DMS153 treated with DMSO at 0.1 percent for 48 hours (cell line): ENCODE results near the gene FAAP20.

ENCODE experiments used
- DNase-seq: peaks from one replicate; lab custom pipeline; 2025; ENCODE audit not compliant: unreplicated experiment; lab: John Stamatoyannopoulos, UW

The FAAP20 gene

DNA sequence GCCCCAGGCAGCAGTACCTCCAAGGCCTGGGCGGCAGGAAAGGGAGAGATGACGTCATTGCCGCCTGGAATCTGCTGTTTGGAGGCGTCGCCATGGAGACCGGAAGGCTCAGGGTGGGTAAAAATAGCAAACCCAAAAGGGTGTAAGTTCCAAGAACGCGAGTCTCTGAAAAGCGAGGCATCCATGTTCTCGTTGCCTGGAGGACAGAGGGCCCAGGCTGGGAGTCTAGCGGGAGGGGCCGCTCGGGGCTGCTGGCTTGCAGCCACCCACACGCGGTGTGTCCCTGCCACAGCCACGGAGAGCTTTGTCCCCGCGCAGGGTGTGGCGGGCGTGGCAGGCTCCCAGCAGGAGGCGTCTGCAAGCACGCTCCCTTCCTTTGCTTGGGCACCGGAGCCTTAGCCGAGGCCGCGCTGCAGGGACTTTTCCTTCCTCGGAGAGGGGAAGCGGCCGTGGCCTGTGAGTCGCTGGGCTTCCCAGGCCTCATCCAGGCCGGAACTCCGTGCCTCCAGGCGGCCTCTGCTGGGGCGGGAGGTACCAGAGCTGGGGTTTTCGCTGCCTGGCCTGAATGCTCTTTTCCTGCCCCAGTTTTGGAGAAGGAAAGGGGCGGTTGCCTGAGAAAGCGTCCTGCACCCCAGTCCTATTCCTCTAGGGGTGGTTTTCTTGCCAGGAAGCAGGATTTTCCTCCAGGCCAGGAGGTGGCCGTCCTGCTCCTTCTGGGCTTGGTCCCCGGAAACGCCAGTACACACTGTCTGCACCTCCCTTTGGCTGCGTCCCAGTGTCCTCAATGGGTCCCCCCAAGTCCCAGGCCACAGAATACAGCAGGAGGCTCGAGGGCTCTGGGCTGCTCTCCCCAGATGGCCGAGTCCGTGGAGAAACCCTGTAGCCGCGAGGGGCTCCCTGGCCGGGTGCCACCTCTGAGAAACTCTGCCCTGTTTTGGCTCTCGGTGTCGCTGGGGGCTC is 18.2 kb upstream of the FAAP20 start:
- DNase-seq: peak; percentile 92

DNA sequence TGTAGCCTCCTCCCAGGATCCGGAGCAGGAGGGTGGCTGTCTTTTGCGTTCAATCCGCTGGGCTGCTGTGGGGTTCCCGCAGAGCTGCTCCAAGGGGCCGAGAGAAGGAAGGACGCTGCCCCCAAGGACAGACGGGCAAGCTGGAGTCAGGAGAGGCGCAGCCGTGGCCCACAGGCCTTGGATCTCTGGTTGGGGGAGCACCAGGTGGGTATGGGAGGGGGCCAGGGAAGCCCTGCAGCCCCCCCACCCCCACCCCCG is 17.6 kb upstream of the FAAP20 start:
- no peak for DNase-seq

DNA sequence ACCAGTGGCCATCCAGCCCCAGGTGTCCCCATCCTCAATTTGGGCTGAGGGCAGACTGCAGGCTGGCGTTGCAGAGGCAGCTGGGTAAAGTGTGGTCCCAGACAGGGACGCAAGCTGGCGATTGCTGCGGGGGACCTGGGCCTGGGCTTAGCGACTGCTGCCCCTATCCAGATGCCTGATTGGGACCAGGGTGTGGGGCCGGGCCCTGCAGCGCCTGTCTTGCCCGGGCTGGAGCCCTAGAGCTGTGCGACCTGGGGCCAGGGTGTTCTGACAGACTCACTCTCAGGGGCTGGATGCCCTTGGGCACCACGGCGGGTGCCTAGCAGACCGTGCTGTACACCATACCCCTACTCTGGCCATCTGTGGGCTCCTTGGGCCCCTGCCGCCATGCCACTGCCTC is 16.2 kb upstream of the FAAP20 start:
- DNase-seq: no peak

DNA sequence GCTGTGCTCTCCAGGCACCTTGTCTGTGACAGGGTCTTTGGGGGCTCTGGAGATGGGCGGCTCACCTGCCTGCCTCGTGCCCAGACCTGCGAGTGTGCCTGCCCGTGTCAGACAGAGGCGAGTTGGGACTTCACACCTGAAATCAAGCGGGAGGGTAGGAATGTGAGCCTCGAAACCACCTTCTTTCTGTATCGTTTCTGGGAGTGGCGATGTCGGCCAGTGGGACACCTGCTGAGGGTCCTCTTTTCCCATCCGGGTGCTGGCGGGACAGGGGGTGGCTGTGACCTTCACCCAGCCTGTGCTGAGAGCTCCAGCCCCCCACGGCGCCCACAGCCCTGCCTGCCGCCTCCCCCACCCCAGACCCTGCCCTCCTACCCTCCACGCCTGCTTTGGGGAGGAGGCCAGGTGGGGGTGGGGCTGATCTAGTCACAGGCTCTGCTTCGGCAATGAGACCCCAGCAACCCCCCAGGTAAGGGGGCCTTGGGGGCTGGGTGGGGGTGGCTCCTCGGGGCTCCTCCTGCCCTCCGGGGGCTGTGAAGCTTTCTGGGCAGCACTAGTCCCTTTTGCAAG is 15.6 kb upstream of the FAAP20 start:
- DNase-seq: no peak

DNA sequence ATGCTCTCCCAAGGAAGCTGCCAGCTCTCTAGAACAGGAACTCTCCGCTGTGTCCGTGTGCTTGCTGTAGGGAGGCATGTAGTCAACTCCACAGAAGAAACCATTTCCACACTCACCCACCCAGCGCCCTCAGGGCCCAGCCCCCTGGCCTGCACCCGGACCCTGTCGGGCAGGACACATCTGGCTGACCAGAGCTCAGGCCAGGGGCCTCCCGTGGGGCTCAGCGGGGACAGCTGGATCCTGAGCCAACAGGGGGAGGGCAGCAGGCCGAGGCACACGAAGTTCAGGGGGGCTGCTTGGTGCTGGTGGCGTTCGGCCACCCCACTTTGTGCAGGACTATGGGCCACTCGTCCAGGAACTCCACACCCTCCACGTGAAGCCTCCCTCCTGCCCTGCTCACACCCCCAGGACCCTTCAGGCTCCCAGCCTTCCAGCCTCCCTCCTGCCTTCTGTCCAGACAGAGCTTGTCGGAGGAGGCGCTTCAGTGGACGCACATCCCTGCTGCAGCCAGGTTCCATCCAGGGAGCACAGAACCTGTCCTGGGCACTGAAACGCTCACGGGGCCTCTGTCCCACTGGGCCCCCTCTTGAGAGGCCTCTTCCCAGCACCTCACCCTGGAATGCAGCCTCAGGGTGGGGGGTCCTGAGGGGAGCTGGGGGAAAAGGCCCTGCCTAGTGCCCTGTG is 15.0 kb upstream of the FAAP20 start:
- no peak for DNase-seq

DNA sequence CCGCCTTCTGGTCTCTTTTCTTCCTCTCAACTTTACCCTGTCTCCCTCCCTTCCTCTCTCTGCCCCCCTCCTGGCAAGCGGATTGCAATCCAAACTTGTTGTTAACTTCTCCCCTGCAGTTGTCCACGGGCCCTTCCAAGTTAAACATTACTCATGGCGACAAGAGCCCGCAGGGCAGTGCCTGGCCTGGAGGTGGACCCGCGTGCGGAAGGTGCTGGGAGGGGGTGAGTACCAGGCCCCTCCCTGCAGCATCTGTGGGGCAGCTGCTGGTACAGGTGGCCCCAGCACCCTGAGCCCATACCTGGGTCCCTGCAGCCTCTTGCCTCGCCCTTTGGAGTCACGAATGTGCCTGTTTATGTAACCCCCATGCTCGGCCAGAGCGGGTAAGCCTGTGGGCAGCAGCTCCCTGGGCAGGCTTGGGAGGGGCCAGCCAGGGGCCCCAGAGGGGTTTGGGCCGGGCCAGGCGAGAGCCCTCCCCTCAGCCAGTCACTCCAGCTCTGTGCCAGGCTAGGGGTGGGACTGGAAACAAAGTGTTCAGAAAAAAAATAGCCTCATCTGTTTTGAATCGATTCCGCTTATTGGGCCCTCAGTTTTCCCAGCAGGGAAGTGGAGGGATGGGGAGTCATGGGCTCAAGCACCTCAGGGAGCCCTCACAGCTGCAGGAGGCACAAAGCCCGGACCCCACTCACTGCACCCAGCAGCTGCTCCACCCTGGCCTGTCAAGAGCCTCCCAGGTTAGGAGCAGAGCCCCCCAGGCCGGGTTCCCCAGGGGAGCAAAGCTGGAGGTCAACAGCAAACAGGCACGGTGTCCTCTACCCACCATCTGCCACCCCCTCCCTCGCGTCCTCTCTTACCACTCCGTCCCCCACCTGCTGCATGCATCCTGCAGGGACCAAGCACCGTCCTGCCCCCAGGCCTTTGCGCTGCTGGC is 14.0 kb upstream of the FAAP20 start:
- DNase-seq: no peak

DNA sequence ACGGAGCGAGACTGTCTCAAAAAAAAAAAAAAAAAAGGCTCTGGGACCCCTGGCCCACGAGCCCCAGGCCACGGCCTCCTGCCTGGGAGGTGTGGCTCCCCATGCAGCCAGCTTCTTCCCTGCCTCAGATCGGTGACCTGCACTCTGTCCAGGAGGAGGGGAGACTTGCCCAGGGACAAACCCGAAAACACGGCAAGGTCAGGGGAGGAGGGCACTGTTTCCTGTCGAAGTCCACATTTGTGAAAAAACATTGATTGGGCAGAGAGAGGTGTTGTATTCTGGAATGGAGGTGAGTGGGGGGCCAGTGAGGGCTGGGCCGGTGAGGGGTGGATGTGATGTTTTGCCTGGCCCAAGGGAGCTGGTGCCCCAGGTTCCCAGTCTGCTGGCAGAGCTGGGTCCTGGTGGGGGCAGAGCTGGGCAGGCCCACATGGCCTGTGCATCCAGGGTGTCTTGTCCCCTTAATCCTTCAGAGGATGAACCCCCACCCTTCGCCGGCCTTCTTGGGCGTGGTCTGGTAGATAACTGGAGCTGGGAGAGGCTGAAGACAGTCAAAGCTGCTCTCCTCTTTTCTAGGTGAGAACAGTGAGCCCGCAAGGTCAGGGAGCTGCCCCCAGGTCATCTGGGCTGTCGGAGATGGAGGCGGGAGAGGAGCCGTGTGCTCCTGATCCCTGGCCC is 12.4 kb upstream of the FAAP20 start:
- no peak for DNase-seq

DNA sequence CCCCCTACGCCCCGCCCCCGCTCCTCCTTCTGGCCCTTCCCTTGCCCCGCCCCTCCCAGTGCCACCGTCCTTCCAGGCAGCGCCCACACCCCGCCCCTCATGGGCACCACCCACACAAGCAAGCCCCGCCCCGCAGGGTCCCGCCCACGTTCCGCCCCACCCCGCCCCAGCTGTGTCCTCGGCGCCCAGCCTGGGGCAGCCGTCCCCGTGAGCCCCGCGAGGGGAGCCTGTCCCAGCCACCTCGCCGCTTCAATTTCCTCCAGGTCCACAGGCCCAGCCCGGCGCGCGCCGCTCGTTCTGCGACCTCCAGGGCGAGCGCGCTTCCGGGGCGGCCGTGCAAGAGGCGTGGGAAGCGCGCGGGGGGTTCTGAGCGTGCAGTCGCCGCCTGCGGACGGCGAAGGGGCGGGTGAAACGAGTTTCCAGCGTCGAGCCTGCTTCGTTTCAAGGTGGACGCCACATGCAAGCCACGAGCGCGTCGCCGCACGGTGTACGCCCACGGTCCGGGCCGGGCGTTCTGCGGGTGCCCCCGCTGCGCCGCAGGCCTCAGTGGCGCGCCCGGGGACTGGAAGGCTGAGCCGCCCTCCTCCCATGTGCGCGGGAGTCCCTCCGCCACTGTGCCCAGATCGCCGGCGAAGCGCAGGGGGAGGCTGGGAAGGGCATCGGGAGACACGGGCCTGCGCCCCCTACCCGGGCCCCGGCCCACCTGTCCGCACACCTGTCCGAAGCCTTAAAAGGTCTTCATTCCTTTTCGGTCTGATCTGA is 10.8 kb upstream of the FAAP20 start:
- DNase-seq: peak; percentile 93

DNA sequence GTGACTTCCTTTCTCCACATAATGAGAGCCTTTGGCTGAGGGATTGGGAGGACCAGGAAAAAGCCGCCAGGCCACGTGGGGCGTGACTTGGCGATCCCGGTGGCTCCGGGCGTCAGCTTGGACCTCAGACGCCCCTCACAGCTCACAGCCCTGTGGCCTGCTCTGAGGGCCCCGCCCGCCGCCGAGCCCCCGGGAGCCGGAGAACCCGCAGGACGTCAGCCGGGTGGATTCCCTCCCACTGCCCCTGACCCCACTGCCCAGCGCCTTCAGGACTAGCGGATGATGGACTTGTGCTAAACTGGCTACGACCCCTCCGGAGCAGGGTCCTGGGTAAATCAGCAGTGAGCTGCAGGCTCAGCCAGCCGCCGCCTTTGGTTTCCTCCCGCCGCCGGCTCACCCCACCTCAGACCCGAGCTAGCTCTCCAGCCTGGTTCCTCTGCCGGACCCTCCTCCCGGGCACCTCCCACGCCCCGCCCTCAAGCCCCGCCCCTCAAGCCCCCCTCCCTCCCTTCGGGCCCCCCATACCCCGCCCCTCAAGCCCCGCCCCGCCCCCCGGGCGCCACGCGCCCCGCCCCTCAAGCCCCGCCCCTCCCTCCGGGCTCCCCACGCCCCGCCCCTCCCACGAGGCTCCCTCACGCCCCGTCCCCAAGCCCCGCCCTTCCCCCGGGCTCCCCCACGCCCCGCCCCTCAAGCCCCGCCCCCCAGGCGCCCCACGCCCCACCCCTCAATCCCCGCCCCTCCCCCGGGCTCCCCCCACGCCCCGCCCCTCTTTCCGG is 10.0 kb upstream of the FAAP20 start:
- peak; percentile 86 for DNase-seq

DNA sequence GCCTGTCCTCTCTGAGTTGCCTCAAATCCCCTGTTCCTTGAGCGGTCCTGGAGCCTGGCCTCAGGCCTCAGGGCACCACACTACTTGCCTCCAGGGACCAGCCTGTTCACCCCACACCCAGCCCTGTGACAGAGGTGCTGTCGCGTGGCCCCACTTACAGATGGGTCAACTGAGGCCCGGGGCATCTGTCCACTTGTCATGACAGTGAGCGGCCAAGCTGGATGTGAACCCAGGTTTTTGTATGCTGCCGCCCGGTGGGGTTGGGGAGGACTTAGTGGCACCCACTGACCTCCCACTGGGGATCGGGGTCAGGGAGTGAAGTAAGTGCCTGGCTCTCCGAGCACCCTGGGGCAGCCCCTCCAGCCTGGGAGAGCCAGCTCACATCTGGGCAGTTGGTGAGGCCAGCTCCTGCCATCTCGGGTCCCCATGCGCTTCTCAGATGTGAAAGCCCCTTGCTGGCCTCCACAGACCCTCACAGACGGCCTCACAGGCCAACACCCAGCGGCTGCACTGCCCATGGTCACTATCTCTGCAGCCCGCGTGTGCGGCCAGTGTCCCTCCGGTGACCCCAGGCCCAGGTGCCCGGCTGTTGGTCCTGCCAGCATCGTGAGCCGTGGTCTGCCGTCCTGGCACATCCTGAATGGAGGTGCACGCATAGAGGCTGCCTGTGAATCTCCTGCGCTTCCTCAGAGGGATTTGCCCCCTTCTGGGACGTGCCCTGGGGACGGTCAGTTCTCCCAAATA is 9.3 kb upstream of the FAAP20 start:
- no peak for DNase-seq

DNA sequence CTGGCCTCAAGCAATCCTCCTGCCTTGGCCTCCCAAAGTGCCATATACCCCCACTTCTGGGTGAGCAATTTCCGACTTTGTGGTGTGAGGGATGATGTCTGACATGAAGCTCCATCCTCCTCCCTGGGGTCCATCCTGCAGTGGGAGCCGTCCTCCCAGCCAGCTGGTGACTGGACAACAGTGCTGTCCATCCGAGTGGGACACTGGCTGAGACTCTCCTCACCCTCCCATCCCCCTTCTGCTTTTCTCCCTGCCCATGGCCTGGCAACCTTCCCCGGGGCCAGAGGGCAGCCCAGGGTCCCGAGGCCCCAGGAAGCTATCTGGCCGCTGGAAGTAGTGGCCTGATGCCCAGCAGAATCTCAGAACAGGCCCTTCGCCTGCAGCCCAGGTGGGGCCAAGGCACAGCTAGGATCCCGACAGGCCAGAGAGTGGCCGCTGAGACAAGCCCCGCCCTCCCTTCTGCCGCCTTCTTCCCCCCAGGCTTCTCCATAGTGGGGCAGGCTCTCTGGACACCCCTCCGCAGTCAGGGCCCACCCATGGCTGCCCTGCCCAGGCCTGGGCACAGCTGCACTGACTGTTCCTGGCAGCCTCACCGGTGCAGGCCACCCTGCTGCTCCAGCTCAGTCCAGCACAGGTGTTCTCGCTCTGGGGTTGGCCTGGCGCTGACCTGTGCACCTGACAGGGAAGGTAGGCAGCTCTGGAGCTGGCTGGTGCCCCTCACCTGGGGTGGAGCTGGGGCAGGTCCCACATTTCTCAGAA is 8.4 kb upstream of the FAAP20 start:
- DNase-seq: no peak

DNA sequence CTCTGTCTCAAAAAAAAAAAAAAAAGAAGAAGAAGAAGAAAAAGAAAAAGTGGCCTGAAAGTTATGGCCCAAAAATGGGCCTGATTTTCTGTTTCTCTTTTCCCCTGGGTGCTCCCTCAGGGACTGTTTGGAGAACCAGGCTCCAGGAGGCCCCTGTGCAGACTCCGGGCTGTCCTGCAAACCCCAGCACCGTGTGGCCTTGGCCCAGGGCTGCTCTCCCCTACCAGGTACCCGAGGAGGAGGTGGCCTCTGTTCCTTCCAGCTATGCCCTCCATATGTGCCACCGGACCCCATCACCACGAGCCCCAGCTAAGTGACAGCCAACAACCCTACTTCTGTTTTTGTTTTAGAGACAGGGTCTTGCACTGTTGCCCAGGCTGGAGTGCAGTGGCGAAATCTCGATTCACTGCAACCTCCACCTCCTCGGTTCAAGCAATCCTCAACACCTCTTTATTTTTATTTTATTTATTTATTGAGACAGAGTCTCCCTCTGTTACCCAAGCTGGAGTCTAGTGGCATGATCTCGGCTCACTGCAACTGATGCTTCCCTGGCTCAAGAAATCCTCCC is 7.5 kb upstream of the FAAP20 start:
- no peak for DNase-seq

DNA sequence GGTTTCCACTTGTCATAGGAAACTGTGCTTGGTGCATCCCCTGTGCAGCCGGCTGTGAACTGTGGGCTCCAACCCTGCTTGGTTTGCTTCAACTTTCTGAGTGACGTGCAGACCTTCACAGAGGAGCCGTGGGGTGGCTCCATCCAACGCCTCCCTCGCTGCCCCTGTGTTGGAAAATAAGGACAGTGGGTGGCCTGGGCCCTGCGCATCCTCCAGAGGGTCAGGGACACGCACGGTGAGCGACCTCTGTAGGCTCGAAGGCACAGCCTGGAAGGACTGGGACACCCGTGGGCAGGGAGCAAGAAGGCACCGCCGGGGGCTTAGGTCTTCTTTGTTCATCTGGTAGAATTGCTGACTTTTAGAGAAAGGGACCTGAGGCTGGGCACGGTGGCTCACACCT is 6.5 kb upstream of the FAAP20 start:
- DNase-seq: no peak

DNA sequence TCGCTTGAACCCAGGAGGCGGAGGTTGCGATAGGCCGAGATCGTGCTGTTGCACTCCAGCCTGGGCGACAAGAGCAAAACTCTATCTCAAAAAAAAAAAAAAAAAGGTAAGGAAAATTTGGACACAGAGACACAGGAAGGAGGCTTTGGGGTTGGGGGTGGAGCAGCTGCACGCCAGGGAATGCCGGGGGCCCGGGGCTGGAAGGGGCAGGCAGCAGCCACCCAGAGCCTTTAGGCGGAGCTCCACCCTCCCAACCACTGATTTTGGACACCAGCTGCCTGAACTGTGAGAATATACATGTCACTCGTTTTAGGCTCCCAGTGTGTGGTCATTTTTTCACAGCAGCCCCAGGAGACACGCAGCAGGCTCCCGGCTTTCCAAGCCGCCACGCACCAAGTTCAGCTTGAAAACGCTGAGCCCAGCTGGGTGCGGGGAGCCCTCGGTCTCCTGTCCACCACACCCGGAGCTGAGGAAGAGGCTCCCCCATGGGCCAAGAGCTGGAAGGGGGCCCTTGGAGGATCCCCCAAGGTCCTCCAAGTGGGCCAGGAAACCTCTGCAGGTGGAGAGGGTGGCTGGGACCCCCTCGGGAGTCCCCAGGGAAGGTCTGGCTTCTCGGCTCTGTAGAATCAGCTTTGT is 5.9 kb upstream of the FAAP20 start:
- DNase-seq: no peak

DNA sequence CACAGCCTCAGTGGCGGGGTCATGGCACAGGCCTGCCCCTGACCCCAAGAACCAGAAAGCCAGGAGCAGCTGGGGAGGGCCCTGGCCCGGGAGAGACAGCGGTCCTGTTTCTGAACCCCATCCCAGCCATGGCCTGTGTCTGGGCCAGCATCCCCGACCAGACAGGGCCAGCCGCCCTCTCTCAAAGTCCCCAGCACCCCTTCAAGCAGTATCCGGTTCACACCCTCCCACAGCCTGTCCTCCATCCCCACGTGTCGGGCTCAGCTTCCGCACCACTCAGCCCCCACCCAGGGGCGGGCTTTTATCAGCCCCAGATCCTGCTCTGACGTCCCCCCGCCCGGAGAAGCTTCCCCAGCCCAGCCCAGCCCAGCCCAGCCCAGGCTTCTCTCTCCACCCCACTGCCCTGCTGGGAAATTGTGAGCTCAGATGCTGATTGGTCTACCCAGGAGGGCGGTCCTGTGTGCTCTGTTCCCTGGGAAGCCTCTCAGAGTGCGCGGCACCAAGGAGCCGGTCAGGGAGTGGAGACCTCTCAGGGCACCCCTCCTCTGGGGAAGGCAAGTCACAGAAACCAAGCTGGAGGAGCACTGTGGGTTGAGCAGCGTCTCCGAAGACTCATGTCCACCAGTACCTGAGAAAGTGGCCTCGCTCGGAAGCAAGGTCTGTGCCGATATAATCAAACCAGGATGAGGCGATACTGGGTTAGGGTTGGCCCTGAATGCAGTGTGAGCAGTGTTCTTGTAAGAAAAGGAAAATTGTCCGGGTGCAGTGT is 4.7 kb upstream of the FAAP20 start:
- DNase-seq: peak; percentile 90

DNA sequence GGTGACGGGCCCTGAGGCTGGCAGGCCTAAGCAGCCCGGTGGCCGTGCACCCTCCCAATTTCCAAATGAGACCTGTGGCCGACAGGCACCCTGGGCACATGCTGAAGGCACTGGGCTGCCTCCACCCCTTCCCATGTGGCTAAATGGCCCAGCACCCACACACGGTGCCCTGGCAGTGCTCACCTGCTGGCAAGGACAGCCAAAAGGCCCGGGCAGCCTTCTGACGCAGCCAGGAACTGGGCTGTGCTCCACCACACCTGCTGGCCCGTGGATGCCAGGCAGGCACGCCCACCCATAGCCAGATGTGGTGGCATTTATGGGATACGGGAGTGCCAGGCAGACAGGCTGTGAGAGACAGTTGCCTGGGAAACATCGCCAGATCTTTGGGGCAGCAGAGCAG is 4.0 kb upstream of the FAAP20 start:
- no peak for DNase-seq
